ENCODE measurements around the gene IGFBP7. TPM values are rescaled to one million over a fixed set of nuclear protein-coding genes. Genes with fewer than 3 reads are reported as not detected.

Gene IGFBP7
- total RNA-seq, 2 donors from 2014 or later, result 11.7 to 82.1 TPM

DNA sequence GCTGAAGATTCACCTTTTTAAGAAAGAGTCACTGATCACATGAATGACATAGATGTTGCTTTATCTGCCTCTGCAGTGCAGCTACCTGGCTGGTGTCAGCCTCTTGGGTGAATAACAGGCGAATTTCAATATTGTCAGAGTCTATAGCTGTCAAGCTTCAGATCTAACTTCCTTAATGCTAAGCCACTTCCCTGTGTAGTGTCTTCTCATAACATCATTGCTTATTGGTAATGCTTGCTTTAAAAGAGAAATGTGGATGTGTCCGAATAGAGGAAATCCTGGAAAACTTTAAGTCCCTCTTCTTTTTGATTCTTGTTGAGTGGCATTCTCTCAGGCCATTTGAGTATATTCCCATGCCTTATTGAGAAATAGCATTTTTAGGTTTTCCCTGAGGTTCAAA is 7.3 kb upstream of the IGFBP7 start:
- DNase-seq (ENCODE audit: low spot score), result no peak
- no peak for ATAC-seq
- Mint-ChIP-seq H3K27me3 (peaks cover 0 to 6% of the 10 kb centered on the region in 2 donors), H3K9me3 (no peaks in the 10 kb centered on the region), H3K4me1 (ENCODE audit: low read depth in 2 of 2) (peaks cover 26 to 37% of the 10 kb centered on the region in 2 donors), H3K36me3 (no peaks in the 10 kb centered on the region), H3K27ac (no peak overlapping the region), H3K4me3 (no peak overlapping the region)

DNA sequence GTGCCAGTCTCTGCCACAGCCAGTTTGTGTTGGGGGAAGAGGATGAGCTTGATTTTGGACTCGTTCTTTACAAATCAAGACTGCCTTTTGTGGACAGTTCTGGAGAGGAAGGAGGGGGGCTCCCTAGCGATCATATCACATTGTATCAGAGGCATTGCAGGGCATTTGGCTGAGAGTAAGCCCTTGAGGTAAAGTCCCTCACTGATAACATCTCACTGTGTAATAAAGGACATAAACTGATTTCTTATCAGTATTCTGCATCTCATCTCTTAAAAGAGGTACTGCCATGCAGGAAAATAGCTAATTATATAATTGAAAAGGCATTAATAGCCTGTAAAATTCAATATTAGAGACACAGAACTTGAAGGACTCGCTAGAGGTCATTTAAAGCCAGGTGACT is 6.1 kb upstream of the IGFBP7 start:
- DNase-seq (ENCODE audit: low spot score) (no peak), ATAC-seq (no peak)
- Mint-ChIP-seq H3K4me3 (no peak overlapping the region), H3K27me3 (no peaks in the 10 kb centered on the region), H3K36me3 (no peaks in the 10 kb centered on the region), H3K9me3 (no peaks in the 10 kb centered on the region), H3K4me1 (ENCODE audit: low read depth in 2 of 2) (peaks cover 33 to 49% of the 10 kb centered on the region in 2 donors), H3K27ac (no peak overlapping the region)

DNA sequence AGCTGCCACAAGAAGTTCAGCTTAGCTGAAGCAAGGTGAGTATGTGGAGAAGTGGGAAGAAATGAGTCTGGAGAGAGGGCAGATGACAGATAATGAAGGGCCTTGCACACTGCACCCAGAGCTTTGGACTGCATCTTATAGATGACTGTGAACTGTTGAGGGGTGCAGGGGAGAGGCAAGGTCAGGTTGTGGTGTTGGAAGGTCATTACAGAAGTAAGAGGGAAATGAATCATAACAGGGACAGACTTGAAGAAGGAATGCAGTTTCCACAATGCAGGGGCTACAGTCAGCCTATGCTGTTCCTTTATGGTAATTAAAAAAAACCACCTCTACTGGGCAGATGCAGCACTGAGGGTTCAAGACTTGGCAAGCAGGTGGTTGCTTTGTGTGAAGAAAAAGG is 4.8 kb upstream of the IGFBP7 start:
- Mint-ChIP-seq H3K4me3 (no peak overlapping the region), H3K27me3 (no peaks in the 10 kb centered on the region), H3K36me3 (no peaks in the 10 kb centered on the region), H3K9me3 (no peaks in the 10 kb centered on the region), H3K27ac (no peak overlapping the region), H3K4me1 (ENCODE audit: low read depth in 2 of 2) (peaks cover 41 to 57% of the 10 kb centered on the region in 2 donors)
- DNase-seq (ENCODE audit: low spot score), result no peak
- ATAC-seq, result no peak

DNA sequence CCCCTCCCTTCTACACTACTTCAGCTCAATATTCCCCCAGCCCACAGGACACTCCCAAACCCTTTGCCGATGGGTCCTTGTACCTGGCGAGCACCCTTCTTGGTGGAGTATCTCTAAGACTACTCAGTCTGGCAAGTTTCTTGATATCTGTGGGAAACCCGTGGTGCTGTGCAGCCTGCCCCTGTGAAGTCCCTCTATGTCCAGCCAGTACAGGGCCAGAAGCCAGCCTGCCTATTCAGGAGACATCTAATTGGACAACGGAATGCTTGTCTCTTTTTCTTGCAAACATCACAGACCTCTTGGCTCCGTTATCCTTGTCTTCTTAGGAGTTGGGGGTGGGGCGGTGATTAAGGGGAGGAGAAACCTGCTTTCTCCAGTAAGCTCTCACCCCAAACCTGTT is 3.7 kb upstream of the IGFBP7 start:
- Mint-ChIP-seq H3K9me3 (no peaks in the 10 kb centered on the region), H3K4me1 (ENCODE audit: low read depth in 2 of 2) (peaks cover 37 to 57% of the 10 kb centered on the region in 2 donors), H3K36me3 (no peaks in the 10 kb centered on the region), H3K4me3 (no peak overlapping the region), H3K27ac (no peak overlapping the region), H3K27me3 (no peaks in the 10 kb centered on the region)
- DNase-seq (ENCODE audit: low spot score) (no peak), ATAC-seq (no peak)

DNA sequence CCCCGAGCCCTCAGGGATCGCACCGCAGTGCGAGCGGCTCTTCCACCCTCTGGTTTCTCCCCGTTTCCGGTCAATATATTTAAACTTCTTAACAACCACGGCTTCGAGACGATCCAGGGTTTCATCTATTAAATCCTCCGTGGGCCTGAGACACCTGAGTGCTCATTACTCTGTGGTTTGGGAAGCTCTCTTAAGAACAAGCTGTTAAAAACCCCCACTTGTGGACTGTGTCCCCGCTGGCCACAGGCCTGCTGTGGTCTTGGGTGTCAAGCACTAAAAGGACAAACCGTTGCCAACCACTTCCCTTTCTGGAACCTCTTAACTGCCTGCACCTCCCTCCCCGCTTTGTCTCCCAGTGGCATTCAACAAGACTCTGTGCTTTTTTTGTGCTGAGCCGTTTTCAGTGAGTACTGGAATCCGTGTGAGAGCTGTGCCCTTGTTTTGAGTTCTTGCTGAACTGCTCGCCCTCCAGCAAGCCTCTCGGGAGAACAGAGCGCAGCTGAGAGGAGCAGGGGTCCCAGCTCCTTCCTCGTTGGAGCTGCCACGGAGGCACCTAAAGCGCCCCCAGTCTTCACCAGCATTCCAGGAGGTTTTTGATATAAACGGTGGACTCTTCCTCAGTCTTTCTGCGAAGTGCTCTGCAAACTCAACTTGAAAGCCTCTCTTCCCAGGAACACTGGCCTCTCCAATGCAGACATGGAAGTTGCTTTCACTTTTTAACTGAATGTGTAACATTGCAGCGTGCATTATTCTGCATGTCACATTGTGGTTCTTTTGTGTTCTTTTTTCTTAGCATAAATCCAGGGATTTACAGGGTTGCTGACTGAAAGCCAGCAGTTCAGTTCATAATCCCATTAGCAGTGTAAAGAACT is 691 bp upstream of the IGFBP7 start:
- ATAC-seq (peak; percentile 71 to 75), DNase-seq (ENCODE audit: low spot score) (peak; percentile 77)
- H3K4me3 Mint-ChIP-seq, result peak overlapping the region; percentile 99
- H3K9me3 Mint-ChIP-seq, result no peaks in the 10 kb centered on the region
- no peaks in the 10 kb centered on the region for H3K27me3 Mint-ChIP-seq
- H3K4me1 Mint-ChIP-seq (ENCODE audit: low read depth in 2 of 2), result peaks cover 53 to 54% of the 10 kb centered on the region in 2 donors
- H3K27ac Mint-ChIP-seq, result peak overlapping the region; percentile 89 to 97
- no peaks in the 10 kb centered on the region for H3K36me3 Mint-ChIP-seq

DNA sequence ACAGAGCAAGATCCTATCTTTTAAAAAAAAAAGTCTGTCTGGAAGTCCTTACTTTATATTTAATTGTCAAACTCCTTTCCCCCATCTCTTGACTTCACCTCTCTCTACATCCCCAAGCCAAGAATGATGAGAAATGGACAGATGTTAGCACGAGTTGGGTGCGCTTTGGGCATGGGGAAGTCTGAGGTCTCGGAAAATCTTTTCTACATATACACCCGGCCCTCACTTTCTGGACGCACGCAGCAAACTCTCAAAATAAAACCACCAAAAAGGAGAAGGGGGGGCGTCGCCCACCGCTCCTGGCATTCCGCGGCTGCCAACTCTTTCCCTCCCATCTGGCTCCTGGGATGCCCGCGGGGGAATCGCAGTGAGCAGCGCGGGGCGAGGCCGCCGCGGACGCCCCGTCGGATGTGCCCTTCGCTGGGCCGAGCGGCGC is 756 bp downstream of the IGFBP7 start:
- ATAC-seq (no peak), DNase-seq (ENCODE audit: low spot score) (no peak)
- H3K9me3 Mint-ChIP-seq, result no peaks in the 10 kb centered on the region
- no peaks in the 10 kb centered on the region for H3K27me3 Mint-ChIP-seq
- peak overlapping the region; percentile 30 to 85 for H3K27ac Mint-ChIP-seq
- peaks cover under 1% of the 10 kb centered on the region for H3K36me3 Mint-ChIP-seq
- peaks cover 47 to 56% of the 10 kb centered on the region in 2 donors for H3K4me1 Mint-ChIP-seq (ENCODE audit: low read depth in 2 of 2)
- peak overlapping the region; percentile 80 for H3K4me3 Mint-ChIP-seq

DNA sequence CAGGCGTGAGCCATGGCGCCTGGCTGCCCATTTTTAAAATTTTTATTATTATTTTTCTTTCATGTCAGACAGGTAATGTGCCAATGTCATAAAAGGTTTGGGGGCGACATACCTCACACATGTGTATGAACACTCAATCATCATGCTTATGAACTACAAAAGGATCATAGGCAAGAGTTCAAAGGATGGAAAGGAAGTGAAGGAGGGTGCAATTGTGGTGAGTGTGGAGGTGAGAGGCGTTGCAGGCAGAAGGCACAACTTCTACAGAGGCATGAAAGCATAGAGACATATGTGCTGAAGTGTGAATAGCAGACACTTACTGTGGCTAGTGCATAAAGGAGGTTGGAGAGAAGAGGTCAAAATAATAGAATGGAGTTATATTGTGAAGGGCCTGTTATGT is 4.0 kb downstream of the IGFBP7 start:
- Mint-ChIP-seq H3K9me3 (no peaks in the 10 kb centered on the region), H3K4me3 (peak overlapping the region; percentile 35), H3K36me3 (peaks cover 4% of the 10 kb centered on the region), H3K27me3 (no peaks in the 10 kb centered on the region), H3K27ac (peak overlapping the region in 1 of 2 donors; percentile 43), H3K4me1 (ENCODE audit: low read depth in 2 of 2) (peaks cover 24 to 44% of the 10 kb centered on the region in 2 donors)
- DNase-seq (ENCODE audit: low spot score), result no peak
- ATAC-seq, result no peak

DNA sequence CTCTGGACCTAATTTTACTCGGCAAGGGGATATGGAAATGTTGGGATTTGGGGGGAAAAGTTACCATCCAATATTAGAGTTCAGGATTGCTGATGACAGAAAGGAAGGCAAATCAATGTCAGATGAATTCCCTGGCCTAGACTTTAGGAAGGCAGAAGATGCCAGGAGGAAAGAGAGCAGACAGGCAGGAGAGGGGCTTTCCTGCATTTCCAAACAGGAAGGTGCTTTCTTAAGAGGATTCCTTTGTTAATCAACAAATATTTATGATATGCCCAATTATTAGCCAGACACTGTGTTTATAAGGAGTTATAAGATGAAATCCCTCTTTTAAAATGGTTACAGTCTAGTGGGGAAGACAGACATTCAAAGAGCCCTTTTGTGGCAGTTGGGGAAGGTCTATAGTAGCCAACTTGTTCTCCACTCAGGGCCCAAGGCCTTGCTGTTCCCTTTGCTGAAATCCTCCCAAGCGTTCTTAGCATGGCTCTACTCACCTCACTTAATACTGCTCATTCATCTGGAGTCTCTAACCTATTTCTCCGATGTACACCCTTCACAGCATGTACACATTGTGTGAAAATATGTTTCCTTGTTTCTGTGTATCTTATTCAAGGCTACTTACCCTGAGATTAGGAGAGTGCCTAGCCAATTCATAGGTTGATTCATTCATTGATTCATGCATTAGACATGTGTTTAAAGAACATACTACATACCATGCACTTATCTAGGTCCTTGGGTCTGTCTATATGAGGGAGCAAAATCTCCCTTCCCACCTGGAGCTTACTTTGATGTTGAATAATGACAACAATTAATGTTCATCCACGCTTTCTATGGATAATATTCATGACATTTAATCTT is 5.3 kb downstream of the IGFBP7 start:
- H3K9me3 Mint-ChIP-seq, result no peaks in the 10 kb centered on the region
- H3K27ac Mint-ChIP-seq, result peak overlapping the region in 1 of 2 donors; percentile 32
- no peaks in the 10 kb centered on the region for H3K27me3 Mint-ChIP-seq
- H3K36me3 Mint-ChIP-seq, result peaks cover 4% of the 10 kb centered on the region
- no peak overlapping the region for H3K4me3 Mint-ChIP-seq
- H3K4me1 Mint-ChIP-seq (ENCODE audit: low read depth in 2 of 2), result peaks cover 16 to 39% of the 10 kb centered on the region in 2 donors
- ATAC-seq (no peak), DNase-seq (ENCODE audit: low spot score) (no peak)

DNA sequence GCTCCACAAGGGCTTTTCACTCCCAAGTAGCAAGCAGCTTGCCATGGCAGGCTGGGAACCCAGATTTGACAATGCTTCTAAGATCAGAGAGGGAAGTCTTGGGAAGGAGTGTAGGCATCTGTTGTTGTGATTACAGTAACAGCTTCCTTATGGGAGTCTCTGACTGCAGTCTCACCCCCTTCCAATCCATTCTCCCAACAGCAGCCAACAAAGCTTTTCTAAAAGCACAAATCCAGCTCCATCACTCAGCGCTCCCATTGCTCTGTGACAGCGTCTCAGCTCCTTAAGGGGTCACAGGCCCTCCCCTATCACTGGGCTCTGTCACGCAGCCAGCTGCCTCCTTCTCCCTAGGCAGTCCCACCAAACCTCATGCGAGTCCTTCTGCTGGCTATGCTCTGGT is 7.1 kb downstream of the IGFBP7 start:
- Mint-ChIP-seq H3K4me1 (ENCODE audit: low read depth in 2 of 2) (peaks cover 27 to 45% of the 10 kb centered on the region in 2 donors), H3K9me3 (no peaks in the 10 kb centered on the region), H3K27ac (no peak overlapping the region), H3K36me3 (peaks cover 4% of the 10 kb centered on the region), H3K4me3 (no peak overlapping the region), H3K27me3 (no peaks in the 10 kb centered on the region)
- no peak for ATAC-seq
- DNase-seq (ENCODE audit: low spot score), result no peak

DNA sequence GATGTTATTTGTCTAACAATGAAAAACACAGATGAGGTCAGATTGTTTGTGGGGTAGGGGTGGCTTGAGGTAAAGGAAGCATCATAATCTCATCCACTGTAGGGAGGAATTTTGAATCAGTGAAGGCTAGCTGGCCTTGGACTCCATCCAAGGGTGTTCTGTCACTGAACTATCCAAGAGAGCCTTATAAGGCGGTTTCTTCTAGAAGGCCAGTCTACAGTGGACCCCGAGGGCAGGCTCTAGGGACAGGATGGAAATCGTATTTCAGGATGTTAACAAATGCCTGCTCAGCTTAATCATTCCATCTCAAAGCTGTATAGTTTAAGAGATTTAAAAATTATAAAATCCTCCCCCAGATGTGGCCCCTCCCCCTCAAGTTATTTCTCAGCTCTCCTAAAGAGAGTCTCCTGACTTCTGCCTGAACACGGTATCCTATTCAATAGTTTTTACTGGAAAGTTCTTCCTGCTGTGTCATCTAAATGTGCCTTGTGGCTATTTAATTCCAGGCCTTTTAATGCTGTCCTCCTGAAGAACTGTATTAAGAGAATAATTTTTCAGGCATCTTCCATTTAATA is 8.0 kb downstream of the IGFBP7 start:
- H3K4me3 Mint-ChIP-seq, result no peak overlapping the region
- peaks cover 36 to 47% of the 10 kb centered on the region in 2 donors for H3K4me1 Mint-ChIP-seq (ENCODE audit: low read depth in 2 of 2)
- no peaks in the 10 kb centered on the region for H3K27me3 Mint-ChIP-seq
- H3K9me3 Mint-ChIP-seq, result no peaks in the 10 kb centered on the region
- peak overlapping the region in 1 of 2 donors; percentile 16 for H3K27ac Mint-ChIP-seq
- DNase-seq (ENCODE audit: low spot score) (no peak), ATAC-seq (no peak)
- peaks cover 4% of the 10 kb centered on the region for H3K36me3 Mint-ChIP-seq

DNA sequence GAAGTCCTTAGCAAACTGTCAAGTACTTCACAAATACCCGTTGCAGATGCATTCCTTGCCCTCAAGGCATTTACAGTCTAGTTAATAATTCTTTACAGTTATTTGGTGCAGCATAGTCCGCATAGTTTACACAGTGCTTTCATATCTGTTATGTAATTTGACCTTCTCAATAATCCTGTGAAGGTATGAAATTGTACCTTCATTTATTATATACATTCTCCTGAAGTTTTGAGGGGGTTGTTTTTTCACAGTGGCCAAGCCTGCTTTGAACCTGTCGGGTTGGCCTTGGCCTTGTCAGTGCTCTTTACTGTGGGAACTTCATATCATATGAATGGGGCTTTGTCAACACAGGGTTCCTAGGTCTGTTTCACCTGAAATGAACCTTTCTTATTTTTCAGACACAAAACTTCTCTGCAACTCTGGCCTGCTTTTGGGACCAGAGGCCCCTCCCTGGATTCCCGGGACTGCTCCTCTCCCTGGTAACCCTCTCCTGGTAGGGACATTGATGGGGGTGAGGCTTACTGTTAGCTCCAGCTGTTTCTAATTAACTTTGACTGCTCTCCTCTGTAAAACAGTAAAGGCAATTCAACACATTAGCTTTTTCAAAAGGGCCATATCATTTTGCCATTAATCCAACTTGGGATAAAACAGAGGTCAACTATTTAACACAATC is 9.1 kb downstream of the IGFBP7 start:
- Mint-ChIP-seq H3K27me3 (no peaks in the 10 kb centered on the region), H3K36me3 (peaks cover 4% of the 10 kb centered on the region), H3K9me3 (no peaks in the 10 kb centered on the region), H3K4me3 (no peak overlapping the region), H3K27ac (no peak overlapping the region), H3K4me1 (ENCODE audit: low read depth in 2 of 2) (peaks cover 34 to 47% of the 10 kb centered on the region in 2 donors)
- ATAC-seq (no peak), DNase-seq (ENCODE audit: low spot score) (no peak)

DNA sequence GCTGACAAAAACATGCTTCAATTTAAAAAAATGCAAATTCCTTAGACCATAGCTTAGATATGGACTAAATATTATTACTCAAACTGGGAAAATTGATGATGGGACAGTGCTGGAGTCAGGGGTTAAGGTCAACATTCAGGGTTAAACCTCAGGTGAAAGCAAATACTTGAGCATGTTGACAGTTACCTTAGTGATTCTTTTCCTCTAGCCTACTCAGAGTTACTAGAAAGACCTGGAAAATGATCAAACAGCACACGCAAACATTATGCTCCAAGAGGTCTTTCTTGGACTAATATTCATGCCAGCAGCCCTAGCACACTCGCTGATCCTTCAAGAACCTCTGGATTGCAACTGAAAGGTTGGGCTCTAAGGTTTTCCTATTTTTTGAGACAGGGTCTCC is 10.8 kb downstream of the IGFBP7 start:
- Mint-ChIP-seq H3K36me3 (peaks cover 3% of the 10 kb centered on the region), H3K27me3 (no peaks in the 10 kb centered on the region), H3K9me3 (no peaks in the 10 kb centered on the region), H3K4me1 (ENCODE audit: low read depth in 2 of 2) (peaks cover 28 to 47% of the 10 kb centered on the region in 2 donors), H3K4me3 (no peak overlapping the region), H3K27ac (peak overlapping the region in 1 of 2 donors; percentile 64)
- DNase-seq (ENCODE audit: low spot score) (no peak), ATAC-seq (no peak)

DNA sequence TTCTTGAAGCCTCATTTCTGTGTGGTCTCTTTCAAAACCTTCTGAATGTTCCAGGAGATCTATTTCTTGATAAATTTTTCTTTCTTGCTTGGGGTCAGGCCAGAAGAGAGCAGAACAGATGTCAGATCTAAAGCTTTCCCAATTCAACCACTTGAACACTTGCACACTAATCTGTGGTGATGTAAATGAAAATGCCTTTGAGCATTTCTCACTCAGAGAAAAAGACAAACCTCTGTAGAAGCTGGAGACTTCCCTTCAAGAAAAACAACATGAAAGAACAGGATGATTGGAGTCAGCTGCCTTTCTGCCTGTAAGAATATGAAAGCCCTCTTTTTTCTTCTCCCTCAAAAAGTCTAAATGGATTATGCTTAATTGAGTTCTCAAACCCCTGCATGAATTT is 11.2 kb downstream of the IGFBP7 start:
- Mint-ChIP-seq H3K36me3 (no peaks in the 10 kb centered on the region), H3K9me3 (no peaks in the 10 kb centered on the region), H3K27me3 (no peaks in the 10 kb centered on the region), H3K27ac (peak overlapping the region in 1 of 2 donors; percentile 64), H3K4me3 (no peak overlapping the region), H3K4me1 (ENCODE audit: low read depth in 2 of 2) (peaks cover 24 to 45% of the 10 kb centered on the region in 2 donors)
- ATAC-seq (no peak), DNase-seq (ENCODE audit: low spot score) (no peak)

Data from natural killer cell treated with Interleukin-12 subunit alpha and Interleukin-12 subunit beta and Interleukin-15 and Interleukin-18, amount 100 ng/mL, for 72 hours (primary cell).